HCT116 (cell line): ENCODE measurements around the gene BCL6. TPM values are rescaled to one million over a fixed set of nuclear protein-coding genes. Genes with fewer than 3 reads are reported as not detected.

Experiments used
- ATAC-seq: fragments of 200-7000 bp; cut with Tn5 transposase; 2 replicates; pipeline ENCODE4 v1.9.1; 2020; ENCODE audit warnings: mild to moderate bottlenecking, moderate library complexity
- BruUV-seq: library from RNA; stranded (reverse); fragments of 400-500 nt; replicated peaks from 2 replicates; lab custom pipeline; 2021; lab: Mats Ljungman, UMichigan
- CTCF ChIA-PET: fragments of 300-600 bp; sonication (Branson Sonifier 250); formaldehyde crosslinking; loops from one replicate; lab custom pipeline; 2021; ENCODE audit warnings: antibody characterized with exemption; lab: Charles Lee
- POLR2A ChIA-PET: fragments of 300-600, 350-600 bp; sonication (Branson Sonifier 250); formaldehyde crosslinking; loops from one replicate; lab custom pipeline; 2021; ENCODE audit warnings: antibody characterized with exemption; lab: Charles Lee
- RAD21 ChIA-PET, 2 experiments: fragments of 300-600 bp; sonication (Branson Sonifier 250); formaldehyde crosslinking; loops; one replicate each; lab custom pipeline; 2023; ENCODE audit warnings: low total read pairs in 2 of 2; ENCODE audit not compliant: uncharacterized antibody in 2 of 2, unreplicated experiment in 2 of 2, low non-redundant PET in 1 of 2; lab: Charles Lee
- DNase-seq: peaks from one replicate; pipeline ENCODE4 v3.0.0-alpha.2; 2010; ENCODE audit warnings: low read depth, low spot score
- H2AFZ ChIP-seq: fragments of 200-600 bp; shearing (Covaris generic), sonication (generic); 2 replicates; pipeline ENCODE4 v1.6.1; 2017; ENCODE audit warnings: low read depth, mixed run types, mixed read lengths, antibody characterized with exemption, low read length; ENCODE audit not compliant: poor library complexity, severe bottlenecking
- H3K27ac ChIP-seq: 2 replicates; pipeline ENCODE4 v1.5.1; 2012; ENCODE audit warnings: low read depth, low read length
- H3K27me3 ChIP-seq: fragments of 200-600 bp; sonication (generic); 2 replicates; pipeline ENCODE4 v1.6.1; 2016; ENCODE audit warnings: mixed run types, low read length, mixed read lengths; ENCODE audit not compliant: insufficient read depth
- H3K36me3 ChIP-seq, 2 experiments: fragments of 200-500 bp in 1 of 2; fragments of 200-600 bp in 1 of 2; sonication (Bioruptor generic) in 1 of 2; sonication (generic) in 1 of 2; 2 replicates each; pipeline versions ENCODE4 v1.5.1 to v1.6.1; 2014 to 2016; ENCODE audit warnings: low read length in 2 of 2, inconsistent platforms in 1 of 2, mixed read lengths in 1 of 2, mixed run types in 1 of 2; ENCODE audit not compliant: insufficient read depth in 2 of 2, control insufficient read depth in 1 of 2
- H3K4me1 ChIP-seq, 2 experiments: fragments of 200-600 bp in 1 of 2; sonication (generic) in 1 of 2; 2 replicates each; pipeline versions ENCODE4 v1.5.1 to v1.6.1; 2012 to 2017; ENCODE audit warnings: low read length in 2 of 2, inconsistent platforms in 1 of 2, mild to moderate bottlenecking in 1 of 2, mixed read lengths in 1 of 2, mixed run types in 1 of 2, moderate library complexity in 1 of 2; ENCODE audit not compliant: insufficient read depth in 2 of 2, control insufficient read depth in 1 of 2
- H3K4me2 ChIP-seq: fragments of 200-600 bp; sonication (generic); 2 replicates; pipeline ENCODE4 v1.6.1; 2017; ENCODE audit warnings: mixed run types, low read length, mixed read lengths
- H3K4me3 ChIP-seq, 2 experiments: fragments of 200-600 bp in 1 of 2; sonication (generic) in 1 of 2; replicated peaks in 1 of 2; 2 replicates each; pipeline ENCODE4 v1.5.1; 2011 to 2016; ENCODE audit warnings: low read length in 2 of 2, control low read depth in 1 of 2, low read depth in 1 of 2, mild to moderate bottlenecking in 1 of 2, mixed read lengths in 1 of 2, mixed run types in 1 of 2
- H3K79me2 ChIP-seq: fragments of 200-600 bp; sonication (generic); 2 replicates; pipeline ENCODE4 v1.6.1; 2017; ENCODE audit warnings: mild to moderate bottlenecking, mixed run types, low read length, moderate library complexity, mixed read lengths; ENCODE audit not compliant: insufficient read depth
- H3K9ac ChIP-seq: fragments of 200-600 bp; sonication (generic); 2 replicates; pipeline ENCODE4 v1.6.1; 2016; ENCODE audit warnings: low read length, mixed read lengths
- H3K9me2 ChIP-seq: fragments of 200-600 bp; sonication (generic), shearing (Covaris generic); 2 replicates; pipeline ENCODE4 v1.6.1; 2017; ENCODE audit warnings: mixed run types, mild to moderate bottlenecking, moderate library complexity; ENCODE audit not compliant: insufficient read depth
- H3K9me3 ChIP-seq, 2 experiments: fragments of 200-500 bp in 1 of 2; fragments of 200-600 bp in 1 of 2; sonication (Bioruptor generic) in 1 of 2; sonication (generic) in 1 of 2; 2 replicates each; pipeline ENCODE4 v1.6.1; 2014 to 2017; ENCODE audit warnings: low read length in 2 of 2, mixed read lengths in 2 of 2, inconsistent platforms in 1 of 2, low read depth in 1 of 2, mild to moderate bottlenecking in 1 of 2, mixed run types in 1 of 2, moderate library complexity in 1 of 2; ENCODE audit not compliant: control insufficient read depth in 1 of 2, insufficient read depth in 1 of 2
- H4K20me1 ChIP-seq: fragments of 200-600 bp; sonication (generic), shearing (Covaris generic); 2 replicates; pipeline ENCODE4 v1.6.1; 2017; ENCODE audit warnings: mixed run types, mild to moderate bottlenecking, moderate library complexity; ENCODE audit not compliant: insufficient read depth
- ATF3 ChIP-seq: IDR thresholded peaks from 2 replicates; pipeline ENCODE4 v1.6.1; 2012
- CBX3 ChIP-seq: IDR thresholded peaks from 2 replicates; pipeline ENCODE4 v1.6.1; 2012; ENCODE audit warnings: low read depth
- EGR1 ChIP-seq: IDR thresholded peaks from 2 replicates; pipeline ENCODE4 v1.6.1; 2012; ENCODE audit warnings: low read depth
- ELF1 ChIP-seq: IDR thresholded peaks from 2 replicates; pipeline ENCODE4 v1.6.1; 2012; ENCODE audit warnings: low read depth, borderline replicate concordance
- EZH2 ChIP-seq: fragments of 200-600 bp; sonication (generic); IDR thresholded peaks from 2 replicates; pipeline ENCODE4 v1.6.1; 2017; ENCODE audit warnings: antibody characterized with exemption, mixed run types
- EZH2phosphoT487 ChIP-seq: fragments of 200-600 bp; IDR thresholded peaks from 2 replicates; pipeline ENCODE4 v1.6.1; 2018; ENCODE audit warnings: antibody characterized with exemption, borderline replicate concordance
- SRF ChIP-seq: IDR thresholded peaks from 2 replicates; pipeline ENCODE4 v1.6.1; 2012; ENCODE audit warnings: low read depth
- ZBTB33 ChIP-seq: IDR thresholded peaks from 2 replicates; pipeline ENCODE4 v1.6.1; 2011; ENCODE audit warnings: mild to moderate bottlenecking, low read length, moderate library complexity; ENCODE audit not compliant: insufficient replicate concordance; ENCODE audit errors: extremely low read depth
- ZFX ChIP-seq: fragments of 450-650 bp; IDR thresholded peaks from 2 replicates; pipeline ENCODE4 v1.6.1; 2017
- intact Hi-C: fragments of 100-400 bp; cut with micrococcal nuclease; formaldehyde crosslinking; loops from 2 replicates; pipeline ENCODE4 v1.10.0; 2022
- total RNA-seq: library from RNA; stranded (reverse); gene quantifications from one replicate; pipeline ENCODE4 v1.2.1, GENCODE V29; 2021; ENCODE audit not compliant: unreplicated experiment
- TF ChIP-seq, protein P1 (sequence below): IDR thresholded peaks from 2 replicates; pipeline ENCODE4 v1.6.1; 2012; ENCODE audit warnings: low read depth
- TF ChIP-seq, protein P2 (sequence below), 3 experiments: fragments of 200-600 bp in 1 of 3; sonication (generic) in 1 of 3; IDR thresholded peaks in 2 of 3; conservative IDR thresholded peaks in 1 of 3; 2 replicates each; pipeline ENCODE4 v1.5.1; 2012 to 2017; ENCODE audit warnings: low read depth in 2 of 3, low read length in 2 of 3, antibody characterized with exemption in 1 of 3, borderline replicate concordance in 1 of 3, control low read depth in 1 of 3, mild to moderate bottlenecking in 1 of 3, mixed read lengths in 1 of 3, mixed run types in 1 of 3, moderate library complexity in 1 of 3; ENCODE audit not compliant: insufficient read depth in 1 of 3

BCL6 gene
- total RNA-seq, 1 experiment from 2014 or later: 17.5 TPM

GRCh38 chr3:187794731-187795130 is 49.5 kb upstream of the BCL6 start:
- ATAC-seq: no peak
- H3K36me3 ChIP-seq: no peaks in the 10 kb centered on the region
- H3K9me3 ChIP-seq: no peaks in the 10 kb centered on the region
- H2AFZ ChIP-seq: no peak overlapping the region
- no peak for DNase-seq
- no peaks in the 10 kb centered on the region for H3K9me2 ChIP-seq
- H4K20me1 ChIP-seq: no peaks in the 10 kb centered on the region
- H3K79me2 ChIP-seq: no peaks in the 10 kb centered on the region
- RAD21 ChIA-PET: no interaction called here
- H3K4me1 ChIP-seq: no peaks in the 10 kb centered on the region
- POLR2A ChIA-PET: no interaction called here
- no peak for TF ChIP-seq SRF
- TF ChIP-seq EZH2phosphoT487: no peak
- TF ChIP-seq ZBTB33: no peak
- TF ChIP-seq, protein P1, sequence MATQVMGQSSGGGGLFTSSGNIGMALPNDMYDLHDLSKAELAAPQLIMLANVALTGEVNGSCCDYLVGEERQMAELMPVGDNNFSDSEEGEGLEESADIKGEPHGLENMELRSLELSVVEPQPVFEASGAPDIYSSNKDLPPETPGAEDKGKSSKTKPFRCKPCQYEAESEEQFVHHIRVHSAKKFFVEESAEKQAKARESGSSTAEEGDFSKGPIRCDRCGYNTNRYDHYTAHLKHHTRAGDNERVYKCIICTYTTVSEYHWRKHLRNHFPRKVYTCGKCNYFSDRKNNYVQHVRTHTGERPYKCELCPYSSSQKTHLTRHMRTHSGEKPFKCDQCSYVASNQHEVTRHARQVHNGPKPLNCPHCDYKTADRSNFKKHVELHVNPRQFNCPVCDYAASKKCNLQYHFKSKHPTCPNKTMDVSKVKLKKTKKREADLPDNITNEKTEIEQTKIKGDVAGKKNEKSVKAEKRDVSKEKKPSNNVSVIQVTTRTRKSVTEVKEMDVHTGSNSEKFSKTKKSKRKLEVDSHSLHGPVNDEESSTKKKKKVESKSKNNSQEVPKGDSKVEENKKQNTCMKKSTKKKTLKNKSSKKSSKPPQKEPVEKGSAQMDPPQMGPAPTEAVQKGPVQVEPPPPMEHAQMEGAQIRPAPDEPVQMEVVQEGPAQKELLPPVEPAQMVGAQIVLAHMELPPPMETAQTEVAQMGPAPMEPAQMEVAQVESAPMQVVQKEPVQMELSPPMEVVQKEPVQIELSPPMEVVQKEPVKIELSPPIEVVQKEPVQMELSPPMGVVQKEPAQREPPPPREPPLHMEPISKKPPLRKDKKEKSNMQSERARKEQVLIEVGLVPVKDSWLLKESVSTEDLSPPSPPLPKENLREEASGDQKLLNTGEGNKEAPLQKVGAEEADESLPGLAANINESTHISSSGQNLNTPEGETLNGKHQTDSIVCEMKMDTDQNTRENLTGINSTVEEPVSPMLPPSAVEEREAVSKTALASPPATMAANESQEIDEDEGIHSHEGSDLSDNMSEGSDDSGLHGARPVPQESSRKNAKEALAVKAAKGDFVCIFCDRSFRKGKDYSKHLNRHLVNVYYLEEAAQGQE: no peak
- no peak for TF ChIP-seq EGR1
- TF ChIP-seq, protein P2, sequence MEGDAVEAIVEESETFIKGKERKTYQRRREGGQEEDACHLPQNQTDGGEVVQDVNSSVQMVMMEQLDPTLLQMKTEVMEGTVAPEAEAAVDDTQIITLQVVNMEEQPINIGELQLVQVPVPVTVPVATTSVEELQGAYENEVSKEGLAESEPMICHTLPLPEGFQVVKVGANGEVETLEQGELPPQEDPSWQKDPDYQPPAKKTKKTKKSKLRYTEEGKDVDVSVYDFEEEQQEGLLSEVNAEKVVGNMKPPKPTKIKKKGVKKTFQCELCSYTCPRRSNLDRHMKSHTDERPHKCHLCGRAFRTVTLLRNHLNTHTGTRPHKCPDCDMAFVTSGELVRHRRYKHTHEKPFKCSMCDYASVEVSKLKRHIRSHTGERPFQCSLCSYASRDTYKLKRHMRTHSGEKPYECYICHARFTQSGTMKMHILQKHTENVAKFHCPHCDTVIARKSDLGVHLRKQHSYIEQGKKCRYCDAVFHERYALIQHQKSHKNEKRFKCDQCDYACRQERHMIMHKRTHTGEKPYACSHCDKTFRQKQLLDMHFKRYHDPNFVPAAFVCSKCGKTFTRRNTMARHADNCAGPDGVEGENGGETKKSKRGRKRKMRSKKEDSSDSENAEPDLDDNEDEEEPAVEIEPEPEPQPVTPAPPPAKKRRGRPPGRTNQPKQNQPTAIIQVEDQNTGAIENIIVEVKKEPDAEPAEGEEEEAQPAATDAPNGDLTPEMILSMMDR (IDR thresholded peaks at IDR 0.05 in 2 of 3, conservative IDR thresholded peaks at IDR 0.05 in 1 of 3; ENCODE audit: borderline replicate concordance in 1 of 3, insufficient read depth in 1 of 3, low read depth in 2 of 3, low read length in 2 of 3): no peak
- TF ChIP-seq ZFX: no peak
- TF ChIP-seq EZH2: no peak
- TF ChIP-seq ELF1: no peak
- no peak for TF ChIP-seq ATF3
- no peak for TF ChIP-seq CBX3
- CTCF ChIA-PET: no interaction called here
- H3K9ac ChIP-seq: no peak overlapping the region
- intact Hi-C loops: no loop called here
- no peak overlapping the region for H3K4me3 ChIP-seq
- BruUV-seq: no TSS peak
- H3K27me3 ChIP-seq: no peaks in the 10 kb centered on the region
- H3K4me2 ChIP-seq: no peak overlapping the region
- H3K27ac ChIP-seq: no peak overlapping the region
